Astrocyte (in vitro differentiated cells and primary cell): ENCODE results near the gene TMEM132A. TPM values are rescaled to one million over a fixed set of nuclear protein-coding genes. Genes with fewer than 3 reads are reported as not detected.

Source experiments
- DNase-seq: peaks from one replicate; pipeline ENCODE4 v3.0.0-alpha.2; 2010; ENCODE audit warnings: low read depth
- FAIRE-seq: peaks from 2 replicates; lab custom pipeline; 2011; peaks lifted over from hg19 to GRCh38; lab: Jason Lieb, UNC
- H2AFZ ChIP-seq: 2 replicates; pipeline ENCODE4 v1.6.0; 2012; ENCODE audit warnings: low read depth, low read length, inconsistent platforms
- H3K27ac ChIP-seq: 2 replicates; pipeline ENCODE4 v1.5.1; 2011; ENCODE audit warnings: low read depth, low read length, inconsistent platforms
- H3K27me3 ChIP-seq: 2 replicates; pipeline ENCODE4 v1.6.0; 2011; ENCODE audit warnings: low read length, inconsistent platforms; ENCODE audit not compliant: insufficient read depth
- H3K36me3 ChIP-seq: 2 replicates; pipeline ENCODE4 v1.5.1; 2011; ENCODE audit warnings: low read length, inconsistent platforms; ENCODE audit not compliant: insufficient read depth
- H3K4me1 ChIP-seq: 2 replicates; pipeline ENCODE4 v1.5.1; 2011; ENCODE audit warnings: low read length, inconsistent platforms; ENCODE audit not compliant: insufficient read depth
- H3K4me2 ChIP-seq: 2 replicates; pipeline ENCODE4 v1.6.0; 2012; ENCODE audit warnings: low read length, inconsistent platforms
- H3K4me3 ChIP-seq: 2 replicates; pipeline ENCODE4 v1.5.1; 2011; ENCODE audit warnings: low read depth, mild to moderate bottlenecking, low read length, inconsistent platforms; ENCODE audit not compliant: insufficient read depth
- H3K79me2 ChIP-seq: 2 replicates; pipeline ENCODE4 v1.6.0; 2012; ENCODE audit warnings: mild to moderate bottlenecking, low read length, inconsistent platforms; ENCODE audit not compliant: insufficient read depth
- H3K9ac ChIP-seq: 2 replicates; pipeline ENCODE4 v1.6.0; 2012; ENCODE audit warnings: mild to moderate bottlenecking, low read length, inconsistent platforms
- H3K9me3 ChIP-seq: 2 replicates; pipeline ENCODE4 v1.5.1; 2012; ENCODE audit warnings: low read depth, mild to moderate bottlenecking, low read length, inconsistent platforms; ENCODE audit not compliant: insufficient read depth
- H4K20me1 ChIP-seq: 2 replicates; pipeline ENCODE4 v1.6.0; 2012; ENCODE audit warnings: low read length, inconsistent platforms; ENCODE audit not compliant: insufficient read depth
- H3K27ac Mint-ChIP-seq: one replicate; pipeline ENCODE4 v1.8.0; 2021; ENCODE audit warnings: mild to moderate bottlenecking, mixed read lengths; ENCODE audit not compliant: unreplicated experiment
- H3K27me3 Mint-ChIP-seq: one replicate; pipeline ENCODE4 v1.8.0; 2021; ENCODE audit warnings: low read depth, mixed read lengths; ENCODE audit not compliant: unreplicated experiment
- H3K36me3 Mint-ChIP-seq: one replicate; pipeline ENCODE4 v1.8.0; 2021; ENCODE audit warnings: low read depth, mixed read lengths; ENCODE audit not compliant: unreplicated experiment
- H3K4me1 Mint-ChIP-seq: one replicate; pipeline ENCODE4 v1.8.0; 2021; ENCODE audit warnings: low read depth, mixed read lengths; ENCODE audit not compliant: unreplicated experiment
- H3K4me3 Mint-ChIP-seq: one replicate; pipeline ENCODE4 v1.8.0; 2021; ENCODE audit warnings: mild to moderate bottlenecking, moderate library complexity, mixed read lengths; ENCODE audit not compliant: unreplicated experiment
- H3K9me3 Mint-ChIP-seq: one replicate; pipeline ENCODE4 v1.8.0; 2021; ENCODE audit warnings: mild to moderate bottlenecking, mixed read lengths; ENCODE audit not compliant: unreplicated experiment
- CTCF ChIP-seq: IDR thresholded peaks from 2 replicates; pipeline ENCODE4 v1.5.1; 2011; ENCODE audit warnings: low read depth, mild to moderate bottlenecking, inconsistent platforms, low read length, moderate library complexity; ENCODE audit not compliant: insufficient read depth
- EZH2 ChIP-seq: IDR thresholded peaks from 2 replicates; pipeline ENCODE4 v1.6.1; 2012; ENCODE audit warnings: mild to moderate bottlenecking, low read length, inconsistent platforms; ENCODE audit not compliant: insufficient read depth
- total RNA-seq: library from RNA; stranded (reverse); gene quantifications from 2 replicates; pipeline ENCODE4 v1.2.1, GENCODE V29; 2021

Gene TMEM132A
- total RNA-seq, 1 donor from 2014 or later = 117 TPM

- peaks cover 2% of the 10 kb centered on the region for H3K27me3 Mint-ChIP-seq
- no peak for FAIRE-seq
These were observed 10.7 kb downstream of the TMEM132A start for GRCh38 chr11:60934790-60935605.

DNA sequence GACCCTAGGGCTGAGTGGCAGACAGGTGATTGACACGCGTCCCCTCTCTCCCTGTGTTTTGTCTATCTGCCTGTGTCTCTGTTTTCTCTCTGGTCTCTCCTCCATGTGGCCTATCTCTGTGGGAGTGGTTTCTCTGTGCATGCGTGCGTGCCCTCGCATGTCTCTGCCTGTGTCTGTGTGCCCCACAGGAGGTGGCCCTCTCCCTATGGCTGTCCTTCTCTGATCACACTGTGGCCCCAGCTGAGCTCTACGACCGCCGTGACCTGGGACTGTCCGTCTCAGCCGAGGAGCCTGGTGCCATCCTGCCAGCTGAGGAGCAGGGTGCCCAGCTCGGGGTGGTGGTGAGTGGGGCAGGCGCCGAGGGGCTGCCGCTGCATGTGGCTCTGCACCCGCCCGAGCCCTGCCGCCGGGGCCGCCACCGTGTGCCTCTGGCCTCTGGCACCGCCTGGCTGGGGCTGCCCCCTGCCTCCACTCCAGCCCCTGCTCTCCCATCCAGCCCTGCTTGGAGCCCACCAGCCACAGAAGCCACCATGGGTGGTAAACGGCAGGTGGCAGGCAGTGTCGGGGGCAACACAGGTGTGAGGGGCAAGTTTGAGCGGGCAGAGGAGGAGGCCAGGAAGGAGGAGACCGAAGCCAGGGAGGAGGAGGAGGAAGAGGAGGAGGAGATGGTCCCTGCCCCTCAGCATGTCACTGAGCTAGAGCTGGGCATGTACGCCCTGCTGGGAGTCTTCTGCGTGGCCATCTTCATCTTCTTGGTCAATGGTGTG, 11.6 kb downstream of the TMEM132A start:
- Mint-ChIP-seq H3K36me3 (peaks cover 12% of the 10 kb centered on the region), H3K27ac (no peak overlapping the region), H3K9me3 (no peaks in the 10 kb centered on the region), H3K4me1 (no peaks in the 10 kb centered on the region), H3K27me3 (peaks cover 2% of the 10 kb centered on the region), H3K4me3 (no peak overlapping the region)
- H3K4me1 ChIP-seq = no peaks in the 10 kb centered on the region
- no peak overlapping the region for H3K9ac ChIP-seq
- TF ChIP-seq CTCF (no peak), EZH2 (no peak)
- DNase-seq (no peak), FAIRE-seq (no peak)
- H3K27me3 ChIP-seq = peaks cover 5% of the 10 kb centered on the region
- no peak overlapping the region for H3K4me3 ChIP-seq
- H3K79me2 ChIP-seq = no peaks in the 10 kb centered on the region
- H4K20me1 ChIP-seq = no peaks in the 10 kb centered on the region
- no peak overlapping the region for H3K4me2 ChIP-seq
- H3K27ac ChIP-seq = no peak overlapping the region
- H3K36me3 ChIP-seq = peaks cover under 1% of the 10 kb centered on the region
- H3K9me3 ChIP-seq = no peaks in the 10 kb centered on the region
- no peak overlapping the region for H2AFZ ChIP-seq

More at GRCh38 chr11:60934790-60935605, 10.7 kb downstream of the TMEM132A start:
- Histone ChIP-seq H3K36me3 (peaks cover 3% of the 10 kb centered on the region), H3K9me3 (no peaks in the 10 kb centered on the region), H3K4me3 (no peak overlapping the region), H2AFZ (no peak overlapping the region), H3K27me3 (peaks cover 3% of the 10 kb centered on the region), H3K4me1 (no peaks in the 10 kb centered on the region), H4K20me1 (no peaks in the 10 kb centered on the region), H3K27ac (no peak overlapping the region), H3K4me2 (no peak overlapping the region), H3K9ac (no peak overlapping the region), H3K79me2 (no peaks in the 10 kb centered on the region)
- Mint-ChIP-seq H3K4me1 (no peaks in the 10 kb centered on the region), H3K27ac (peak overlapping the region; percentile 18), H3K4me3 (no peak overlapping the region), H3K9me3 (no peaks in the 10 kb centered on the region), H3K36me3 (peaks cover 9% of the 10 kb centered on the region)
- no peak for DNase-seq
- no peak for TF ChIP-seq EZH2
- TF ChIP-seq CTCF = no peak
